Right hindlimb (tissue), 1 donor: ENCODE results near the gene NFE2L3.
"Not testable (repeated sequence)": the region's sequence is repeated elsewhere in the genome, so short reads cannot be mapped to it uniquely, and the experiment has no call there.

Source experiments
- DNase-seq: peaks from one replicate; pipeline ENCODE4 v3.0.0-alpha.2; 2018

The NFE2L3 gene

DNA sequence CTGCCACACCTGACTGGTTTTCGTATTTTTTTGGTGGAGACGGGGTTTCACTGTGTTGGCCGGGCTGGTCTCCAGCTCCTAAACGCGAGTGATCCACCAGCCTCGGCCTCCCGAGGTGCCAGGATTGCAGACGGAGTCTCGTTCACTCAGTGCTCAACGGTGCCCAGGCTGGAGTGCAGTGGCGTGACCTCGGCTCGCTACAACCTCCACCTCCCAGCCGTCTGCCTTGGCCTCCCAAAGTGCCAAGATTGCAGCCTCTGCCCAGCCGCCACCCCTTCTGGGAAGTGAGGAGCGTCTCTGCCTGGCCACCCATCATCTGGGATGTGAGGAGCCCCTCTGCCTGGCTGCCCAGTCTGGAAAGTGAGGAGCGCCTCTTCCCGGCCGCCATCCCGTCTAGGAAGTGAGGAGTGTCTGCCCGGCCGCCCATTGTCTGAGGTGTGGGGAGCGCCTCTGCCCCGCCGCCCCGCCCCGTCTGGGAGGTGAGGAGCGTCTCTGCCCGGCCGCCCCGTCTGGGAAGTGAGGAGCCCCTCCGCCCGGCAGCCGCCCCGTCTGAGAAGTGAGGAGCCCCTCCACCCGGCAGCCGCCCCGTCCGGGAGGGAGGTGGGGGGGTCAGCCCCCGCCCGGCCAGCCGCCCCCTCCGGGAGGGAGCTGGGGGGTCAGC is 4.2 kb upstream of the NFE2L3 start:
- DNase-seq: not testable (repeated sequence)

GRCh38 chr7:26148307-26148700 is 3.7 kb upstream of the NFE2L3 start:
- DNase-seq: not testable (repeated sequence)

DNA sequence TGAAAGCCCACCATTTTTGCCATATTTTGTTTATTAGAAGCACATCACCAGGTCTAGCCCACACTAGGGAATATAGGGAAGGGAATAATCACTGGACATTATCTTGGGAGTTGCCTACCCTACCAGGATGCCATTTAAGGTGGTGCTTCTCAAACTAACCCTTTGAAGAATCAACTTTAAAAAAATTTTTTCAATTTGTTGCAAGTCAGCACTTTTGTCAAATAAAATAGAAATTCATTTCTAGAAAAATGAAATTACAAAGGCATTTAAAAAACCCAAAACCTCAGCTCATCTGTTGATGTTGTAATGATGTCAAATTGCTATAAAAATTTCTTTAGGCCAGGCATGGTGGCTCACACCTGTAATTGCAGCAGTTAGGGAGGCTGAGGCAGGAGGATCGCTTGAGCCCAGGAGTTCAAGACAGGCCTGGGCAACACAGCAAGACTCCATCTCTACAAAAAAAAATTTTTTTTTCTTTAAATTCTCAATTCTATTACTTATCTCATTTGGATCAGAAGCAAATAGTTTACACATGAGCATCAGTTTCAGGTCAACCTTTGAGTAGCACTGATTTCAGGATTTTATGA is 2.5 kb upstream of the NFE2L3 start:
- no peak for DNase-seq

DNA sequence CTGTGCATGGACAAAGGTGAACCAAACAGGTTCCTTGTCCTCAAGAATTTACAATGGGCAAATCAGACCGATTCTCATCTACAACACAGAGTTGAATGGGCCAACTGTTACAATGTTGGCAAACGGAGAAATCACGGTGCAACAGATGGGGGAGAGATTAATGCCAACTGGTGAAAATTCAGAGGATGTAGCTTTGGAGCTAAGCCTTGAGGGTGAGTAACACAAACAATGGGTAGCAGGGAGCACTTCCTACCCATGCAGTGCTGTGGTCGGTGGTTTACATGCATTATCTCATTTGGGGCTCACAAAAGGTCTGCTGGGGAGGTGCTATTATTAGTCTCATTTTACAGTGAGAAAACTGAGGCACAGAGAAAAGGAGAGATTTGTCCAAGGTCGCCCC is 902 bp upstream of the NFE2L3 start:
- DNase-seq: no peak

DNA sequence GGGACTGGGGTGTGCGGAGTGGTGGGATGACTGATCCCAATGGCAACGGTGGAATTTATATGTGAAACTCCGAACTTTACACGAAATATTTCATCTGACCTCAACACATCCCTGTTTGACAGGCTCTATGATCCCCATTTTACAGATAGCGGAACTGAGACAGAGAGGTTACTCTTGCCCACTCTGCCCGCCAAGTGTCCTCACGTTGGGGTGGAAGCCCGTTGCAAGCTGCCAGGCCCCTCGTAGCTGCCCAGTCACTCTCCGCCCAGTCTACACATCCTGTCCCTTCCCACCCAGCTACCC is 397 bp upstream of the NFE2L3 start:
- DNase-seq: no peak

DNA sequence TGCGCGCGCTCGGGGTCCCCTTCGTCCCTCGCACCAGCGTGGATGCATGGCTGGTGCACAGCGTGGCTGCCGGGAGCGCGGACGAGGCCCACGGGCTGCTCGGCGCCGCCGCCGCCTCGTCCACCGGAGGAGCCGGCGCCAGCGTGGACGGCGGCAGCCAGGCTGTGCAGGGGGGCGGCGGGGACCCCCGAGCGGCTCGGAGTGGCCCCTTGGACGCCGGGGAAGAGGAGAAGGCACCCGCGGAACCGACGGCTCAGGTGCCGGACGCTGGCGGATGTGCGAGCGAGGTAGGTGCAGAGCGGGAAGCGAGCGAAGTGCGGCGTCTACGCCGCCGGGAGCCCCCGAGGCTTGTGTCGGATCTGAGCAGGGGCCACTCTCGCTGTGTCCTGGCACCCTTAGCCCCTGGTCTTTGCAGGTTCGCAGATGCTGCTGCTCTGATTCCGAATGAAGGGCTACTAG is 813 bp downstream of the NFE2L3 start:
- DNase-seq: not testable (repeated sequence)

DNA sequence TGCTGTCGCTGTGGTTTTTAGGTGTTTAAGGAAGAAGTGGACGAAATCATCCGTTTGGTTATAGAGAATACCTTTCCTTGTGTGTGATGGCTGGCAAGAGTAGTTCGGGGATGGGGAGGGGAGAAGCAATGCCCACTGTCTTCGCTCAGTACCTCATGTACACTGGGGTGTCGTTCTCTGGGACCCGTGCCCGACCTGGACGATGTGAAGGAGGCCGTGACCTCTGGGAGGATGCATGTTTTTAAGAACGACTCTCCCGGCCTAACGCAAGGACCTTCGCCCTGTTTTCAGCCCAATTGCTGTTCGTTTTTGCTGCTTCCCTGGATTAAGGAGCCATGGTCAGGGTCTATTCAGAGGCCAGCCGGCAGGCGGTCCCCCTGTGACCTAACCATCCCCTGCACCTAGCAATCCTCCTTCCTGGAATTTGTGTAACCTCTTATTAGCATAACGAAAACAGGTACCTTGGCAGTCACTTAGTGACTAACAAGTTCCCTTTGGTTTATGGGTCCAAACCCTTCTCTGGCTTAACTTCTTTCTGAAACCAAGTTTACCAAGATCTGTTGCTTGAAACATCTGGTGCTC is 1.3 kb downstream of the NFE2L3 start:
- DNase-seq: no peak

DNA sequence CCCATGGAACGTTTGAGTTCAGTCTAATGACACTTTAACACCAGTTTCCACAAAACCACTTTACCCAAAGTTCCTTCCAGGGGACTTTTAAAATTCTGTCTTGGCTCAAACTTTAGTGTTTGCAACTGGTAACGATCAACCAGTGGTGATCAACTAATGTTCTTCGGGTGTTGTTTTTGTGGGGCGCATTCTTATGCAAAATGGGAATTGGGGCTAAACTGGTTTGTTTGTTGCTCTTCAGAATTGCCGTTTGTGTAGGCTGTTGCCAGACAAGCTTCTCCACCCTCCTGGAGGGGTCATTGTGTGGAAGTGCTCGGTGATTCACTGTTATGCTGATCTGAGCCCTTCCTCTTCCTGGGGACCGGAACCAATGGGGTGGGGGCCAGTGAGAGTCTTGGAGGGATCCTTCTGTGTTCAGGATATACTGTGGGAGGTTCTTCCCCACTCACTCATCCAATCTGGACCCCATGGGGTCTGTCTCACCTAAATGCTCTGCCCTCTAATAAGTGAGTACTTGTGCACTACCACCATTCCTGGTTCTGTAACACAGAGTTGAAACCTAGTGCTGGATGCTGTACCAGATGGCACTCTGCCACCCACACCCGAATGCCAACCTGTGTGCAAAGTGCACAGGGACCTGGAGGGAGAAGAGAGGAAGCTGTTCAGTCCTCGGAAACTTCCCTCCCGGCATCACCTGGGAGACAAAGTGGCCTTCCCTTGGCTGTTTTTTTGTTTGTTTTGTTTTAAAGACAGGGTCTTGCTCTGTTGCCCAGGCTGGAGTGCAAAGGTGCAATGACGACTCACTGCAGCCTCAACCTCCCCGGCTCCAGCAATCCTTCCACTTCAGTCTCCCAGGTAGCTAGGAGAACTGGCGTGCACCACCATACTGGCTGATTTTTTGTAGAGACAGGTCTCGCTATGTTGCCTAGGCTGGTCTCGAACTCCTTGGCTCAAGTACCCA is 2.1 kb downstream of the NFE2L3 start:
- DNase-seq: no peak

GRCh38 chr7:26155531-26156375 is 3.8 kb downstream of the NFE2L3 start:
- DNase-seq: no peak

DNA sequence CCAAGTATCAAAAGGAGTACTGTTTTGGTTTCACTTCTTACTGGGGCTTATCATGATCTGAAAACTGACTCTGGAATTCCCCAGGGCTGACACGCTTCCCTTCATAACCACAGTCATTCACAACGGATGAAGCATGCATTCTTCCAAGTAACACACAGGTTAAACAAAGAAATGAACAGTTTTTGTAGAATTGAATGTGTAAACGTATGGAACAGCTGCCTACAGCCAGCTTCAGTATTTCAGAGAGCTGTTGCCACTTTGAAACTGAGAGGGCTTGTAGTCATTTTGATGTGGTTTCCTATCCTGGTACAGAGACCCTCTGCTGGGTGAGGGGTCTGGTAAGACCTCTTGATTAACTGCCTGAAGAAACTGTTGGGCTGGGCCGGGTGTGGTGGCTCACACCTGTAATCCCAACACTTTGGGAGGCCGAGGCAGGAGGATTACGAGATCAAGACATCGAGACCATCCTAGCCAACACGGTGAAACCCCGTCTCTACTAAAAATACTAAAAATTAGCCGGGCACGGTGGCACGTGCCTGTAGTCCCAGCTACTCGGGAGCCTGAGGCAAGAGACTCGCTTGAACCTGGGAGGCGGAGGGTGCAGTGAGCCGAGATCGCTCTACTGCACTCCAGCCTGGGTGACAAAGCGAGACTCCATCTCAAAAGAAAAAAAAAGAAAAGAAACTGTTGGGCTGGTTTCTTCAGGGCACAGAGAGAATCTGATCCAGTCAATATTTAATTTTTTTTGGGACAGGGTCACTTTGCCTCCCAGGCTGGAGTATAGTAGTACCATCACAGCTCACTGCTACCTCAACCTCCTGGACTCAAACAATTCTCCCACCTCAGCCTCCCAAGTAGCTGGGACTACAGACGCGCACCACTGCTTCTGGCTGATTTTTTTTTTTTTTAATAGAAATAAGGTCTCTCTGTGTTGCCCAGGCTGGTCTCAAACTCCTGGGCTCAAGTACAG is 4.7 kb downstream of the NFE2L3 start:
- DNase-seq: no peak

GRCh38 chr7:26157520-26158105 is 5.6 kb downstream of the NFE2L3 start:
- DNase-seq: no peak

DNA sequence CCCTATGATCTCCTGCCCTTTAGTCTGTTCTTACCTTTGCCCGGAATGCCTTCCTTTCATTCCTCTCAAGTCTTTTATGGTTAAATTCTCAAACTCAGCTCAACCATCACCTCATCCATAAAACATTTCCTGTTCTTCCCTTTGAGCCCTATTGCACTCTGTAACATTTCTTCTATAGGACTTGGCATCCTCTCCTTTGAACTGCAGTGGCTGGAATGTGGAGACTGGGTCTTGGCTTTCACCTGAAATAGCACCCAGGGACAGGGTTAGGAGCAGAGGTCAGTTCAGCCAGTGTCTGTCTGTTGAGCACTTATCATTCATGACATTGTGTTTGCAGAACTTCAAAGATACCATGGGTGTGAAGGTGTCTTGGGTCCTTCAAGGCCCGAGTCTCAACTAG is 7.2 kb downstream of the NFE2L3 start:
- DNase-seq: no peak

DNA sequence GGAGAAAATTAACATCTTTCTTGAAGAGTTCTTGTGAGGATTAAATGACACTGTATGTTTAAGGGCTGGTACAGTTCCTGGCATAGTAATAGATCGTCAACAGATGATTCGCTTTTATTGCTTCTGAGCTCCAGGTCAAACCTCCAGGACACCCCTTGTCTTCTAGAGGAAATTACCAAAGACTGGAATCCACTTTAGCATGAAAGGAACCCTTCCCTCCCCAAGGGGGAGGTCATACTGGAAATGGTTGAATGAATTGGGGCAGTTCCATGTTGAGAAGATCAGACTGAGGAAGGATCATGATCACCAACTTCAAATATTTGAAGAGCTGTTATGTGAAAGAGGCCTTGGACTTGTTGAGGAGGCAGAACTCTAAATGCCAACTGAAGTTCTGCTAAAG is 8.9 kb downstream of the NFE2L3 start:
- DNase-seq: no peak

DNA sequence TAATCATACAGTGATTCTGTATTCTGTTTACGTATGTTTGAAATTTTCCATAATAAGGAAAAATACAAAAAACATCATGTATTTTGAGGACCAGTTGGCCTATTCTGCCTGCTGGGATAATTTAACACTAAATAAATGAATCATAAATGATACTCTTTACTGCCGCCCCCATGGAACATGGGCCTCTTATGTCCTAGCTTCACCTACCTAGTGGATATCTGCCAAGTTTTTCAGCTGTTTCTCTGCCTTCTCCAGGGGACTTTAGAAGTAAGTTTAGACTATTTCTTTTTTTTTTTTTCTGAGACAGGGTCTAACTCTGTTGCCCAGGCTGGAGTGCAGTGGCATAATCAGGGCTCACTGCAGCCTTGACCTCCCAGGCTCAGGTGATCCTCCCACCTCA is 10.4 kb downstream of the NFE2L3 start:
- no peak for DNase-seq

GRCh38 chr7:26163804-26164203 is 11.8 kb downstream of the NFE2L3 start:
- DNase-seq: not testable (repeated sequence)

GRCh38 chr7:26165950-26166683 is 14.1 kb downstream of the NFE2L3 start:
- no peak for DNase-seq

GRCh38 chr7:26166684-26167266 is 14.8 kb downstream of the NFE2L3 start:
- DNase-seq: no peak

DNA sequence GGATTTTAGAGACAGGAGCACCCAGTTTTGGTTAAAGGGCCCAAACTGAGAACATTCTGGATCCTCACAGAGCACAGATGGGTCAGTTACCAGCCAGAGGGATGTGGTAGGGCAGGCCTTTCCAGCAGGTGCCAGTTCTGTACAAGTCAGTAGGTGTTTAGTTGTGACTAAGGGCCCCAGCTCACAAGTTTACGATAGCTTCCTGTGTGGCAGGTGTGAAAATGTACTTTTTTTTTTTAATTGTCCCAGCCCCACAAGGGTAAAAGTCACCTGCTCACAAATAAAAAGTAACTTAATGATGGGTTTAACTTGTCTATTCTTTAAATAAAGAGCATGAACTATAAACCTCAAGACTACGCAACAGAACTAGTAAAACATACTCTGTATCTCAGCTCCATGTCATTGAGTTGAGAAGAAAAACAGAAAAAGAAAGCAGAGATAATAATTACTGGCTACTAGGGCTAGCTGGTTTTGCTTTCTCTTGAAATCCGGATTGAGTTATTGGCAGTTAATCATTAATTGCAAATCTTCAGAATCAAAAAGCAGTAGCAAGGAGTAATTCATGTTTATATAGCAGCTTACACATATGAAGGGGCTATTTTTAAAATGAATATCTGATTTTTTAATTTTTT is 15.4 kb downstream of the NFE2L3 start:
- no peak for DNase-seq

DNA sequence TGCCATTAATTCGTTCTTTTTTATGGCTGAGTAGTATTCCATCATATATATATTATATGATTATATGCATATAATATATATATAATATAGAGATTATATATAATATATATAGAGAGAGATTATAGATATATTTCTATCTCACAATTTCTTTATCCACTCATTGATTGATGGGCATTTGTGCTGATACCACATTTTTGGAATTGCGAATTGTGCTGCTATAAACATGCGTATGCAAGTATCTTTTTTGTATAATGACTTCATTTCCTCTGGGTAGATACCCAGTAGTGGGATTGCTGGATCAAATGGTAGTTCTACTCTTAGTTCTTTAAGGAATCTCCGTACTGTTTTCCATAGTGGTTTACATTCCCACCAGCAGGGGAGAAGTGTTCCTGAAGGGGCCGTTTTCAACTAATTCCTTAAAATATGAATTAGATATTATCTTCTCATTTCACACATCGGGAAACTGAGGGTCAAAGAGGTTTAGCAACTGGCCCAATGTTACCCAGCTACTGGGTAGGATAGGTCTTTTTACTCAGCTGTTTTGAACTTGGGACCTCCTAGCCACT is 16.5 kb downstream of the NFE2L3 start:
- no peak for DNase-seq
